Activated CD4-positive, alpha-beta T cell treated with anti-CD3 and anti-CD28 coated beads for 36 hours (primary cell): ENCODE data around the gene PTPRE. TPM values are rescaled to one million over a fixed set of nuclear protein-coding genes. Genes with fewer than 3 reads are reported as not detected.

Source experiments
- ATAC-seq: fragments of 200-7000 bp; cut with Tn5 transposase; one replicate; pipeline ENCODE4 v1.10.0; 2021; ENCODE audit warnings: mild to moderate bottlenecking, moderate library complexity
- CTCF ChIA-PET: fragments of 350-600 bp; sonication (Branson Sonifier 250); formaldehyde crosslinking; loops from one replicate; lab custom pipeline; 2021; ENCODE audit warnings: antibody characterized with exemption; lab: Charles Lee
- POLR2A ChIA-PET: fragments of 350-600 bp; sonication (Branson Sonifier 250); formaldehyde crosslinking; loops from one replicate; lab custom pipeline; 2021; ENCODE audit warnings: antibody characterized with exemption, inconsistent platforms; lab: Charles Lee
- DNase-seq: peaks from one replicate; pipeline ENCODE4 v3.0.0-alpha.2; 2020
- H3K27ac Mint-ChIP-seq: one replicate; pipeline ENCODE4 v1.8.0; 2021; ENCODE audit warnings: mixed read lengths
- H3K27me3 Mint-ChIP-seq: one replicate; pipeline ENCODE4 v1.8.0; 2021; ENCODE audit warnings: mixed read lengths
- H3K36me3 Mint-ChIP-seq: one replicate; pipeline ENCODE4 v1.8.0; 2021; ENCODE audit warnings: low read depth, mixed read lengths
- H3K4me1 Mint-ChIP-seq: one replicate; pipeline ENCODE4 v1.8.0; 2021; ENCODE audit warnings: mixed read lengths
- H3K4me3 Mint-ChIP-seq: one replicate; pipeline ENCODE4 v1.8.0; 2021; ENCODE audit warnings: mild to moderate bottlenecking, moderate library complexity, mixed read lengths
- H3K9me3 Mint-ChIP-seq: one replicate; pipeline ENCODE4 v1.8.0; 2021; ENCODE audit warnings: low read depth, mixed read lengths
- intact Hi-C, 2 experiments: fragments of 100-400 bp; cut with DNase I in 1 of 2; cut with micrococcal nuclease in 1 of 2; formaldehyde crosslinking; loops; one replicate each; pipeline versions ENCODE4 v1.14.2 to v1.15.1; 2022 to 2024; cut with DNase I, micrococcal nuclease
- total RNA-seq, 2 experiments: library from RNA; stranded (reverse); gene quantifications; one replicate each; pipeline ENCODE4 v1.2.3, GENCODE V29; 2021

The PTPRE gene
- total RNA-seq, 2 experiments from 2014 or later, result 23.0 to 31.6 TPM

- Mint-ChIP-seq H3K9me3 (no peaks in the 10 kb centered on the region), H3K27me3 (no peaks in the 10 kb centered on the region), H3K36me3 (peaks cover 61% of the 10 kb centered on the region), H3K4me3 (no peak overlapping the region), H3K4me1 (peaks cover 9% of the 10 kb centered on the region), H3K27ac (no peak overlapping the region)
- intact Hi-C loops, result no loop called here
- no peak for DNase-seq
- CTCF ChIA-PET, result interaction anchor here (0.6 to 5.9 kb wide), 8 partner anchors 11 to 153 kb away, joined by 3 to 120 read pairs (median 5); no protein-coding TSS in a partner anchor
- POLR2A ChIA-PET, result no interaction called here
- ATAC-seq, result no peak
Measured at GRCh38 chr10:128072941-128073645, 166.2 kb downstream of the PTPRE start.

- POLR2A ChIA-PET, result no interaction called here
- CTCF ChIA-PET, result interaction anchor here (0.6 to 1.5 kb wide), 5 partner anchors 11 to 62 kb away, joined by 3 to 5 read pairs (median 3); no protein-coding TSS in a partner anchor
- peaks cover 7% of the 10 kb centered on the region for H3K4me1 Mint-ChIP-seq
- no peak for ATAC-seq
- peaks cover 61% of the 10 kb centered on the region for H3K36me3 Mint-ChIP-seq
- DNase-seq, result no peak
- no peak overlapping the region for H3K27ac Mint-ChIP-seq
- H3K27me3 Mint-ChIP-seq, result no peaks in the 10 kb centered on the region
- H3K4me3 Mint-ChIP-seq, result no peak overlapping the region
- intact Hi-C loops, result no loop called here
- H3K9me3 Mint-ChIP-seq, result no peaks in the 10 kb centered on the region
Measured at GRCh38 chr10:128073890-128074289, 167.0 kb downstream of the PTPRE start.

- no peak overlapping the region for H3K4me3 Mint-ChIP-seq
- no peak overlapping the region for H3K27ac Mint-ChIP-seq
- peaks cover 3% of the 10 kb centered on the region for H3K4me1 Mint-ChIP-seq
- H3K36me3 Mint-ChIP-seq, result peaks cover 61% of the 10 kb centered on the region
- intact Hi-C loops, result no loop called here
- H3K27me3 Mint-ChIP-seq, result no peaks in the 10 kb centered on the region
- no peak for DNase-seq
- ATAC-seq, result no peak
- H3K9me3 Mint-ChIP-seq, result no peaks in the 10 kb centered on the region
- ChIA-PET CTCF (interaction anchor here (1.1 to 1.5 kb wide), 4 partner anchors 11 to 63 kb away, joined by 3 to 5 read pairs (median 4); no protein-coding TSS in a partner anchor), POLR2A (interaction anchor here (0.7 kb wide), 1 partner anchor 58 kb away, joined by 12 read pairs; no protein-coding TSS in a partner anchor)
Measured at GRCh38 chr10:128074589-128074988, 167.7 kb downstream of the PTPRE start.

GRCh38 chr10:128077155-128077875 is 170.4 kb downstream of the PTPRE start:
- peaks cover 54% of the 10 kb centered on the region for H3K36me3 Mint-ChIP-seq
- no peak overlapping the region for H3K27ac Mint-ChIP-seq
- no peak overlapping the region for H3K4me3 Mint-ChIP-seq

DNA sequence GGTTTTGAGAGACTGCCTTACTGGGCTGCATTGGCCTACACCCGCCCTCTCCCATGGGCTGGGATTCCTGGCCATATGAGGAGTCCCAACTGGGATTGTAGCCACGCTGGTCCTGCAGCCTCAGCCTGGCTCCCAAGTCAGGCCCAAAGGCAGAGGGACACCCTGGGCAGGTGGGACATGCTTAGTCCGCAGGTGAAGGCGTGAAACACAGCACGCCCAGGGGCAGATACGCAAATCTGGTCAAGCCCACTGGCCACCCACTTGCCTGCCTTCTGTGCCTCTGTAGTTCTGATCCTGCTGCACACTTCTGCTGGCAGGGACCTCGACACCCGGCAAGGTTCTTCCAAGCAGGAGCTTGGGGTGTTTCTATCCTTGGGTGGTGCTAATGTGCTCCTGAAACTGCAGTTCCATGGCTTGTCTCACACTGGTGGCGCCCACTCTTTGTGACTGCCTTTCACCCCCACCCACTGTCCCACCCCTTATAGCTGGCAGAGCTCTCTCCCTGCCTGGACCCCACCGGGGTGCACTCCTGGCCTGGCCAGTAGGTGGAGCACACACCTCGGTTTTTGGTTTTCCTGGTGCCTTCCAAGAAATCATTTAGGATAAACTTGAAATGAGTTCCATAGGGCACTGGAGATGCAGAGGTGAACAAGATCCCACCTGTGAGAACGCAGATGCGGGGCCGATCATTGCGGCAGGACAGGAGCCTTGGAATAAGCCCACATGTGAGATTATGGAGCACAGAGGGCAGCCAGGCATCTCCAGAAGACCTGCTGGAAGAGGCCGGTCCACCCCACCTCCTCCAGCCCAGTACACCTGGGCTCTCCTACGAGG is 171.4 kb downstream of the PTPRE start:
- Mint-ChIP-seq H3K4me3 (no peak overlapping the region), H3K27ac (no peak overlapping the region)
- CTCF ChIA-PET, result interaction anchor here (0.6 to 1.0 kb wide), 4 partner anchors 31 to 79 kb away, joined by 3 to 6 read pairs (median 4); no protein-coding TSS in a partner anchor

More at GRCh38 chr10:128077155-128077875, 170.4 kb downstream of the PTPRE start:
- POLR2A ChIA-PET, result no interaction called here
- CTCF ChIA-PET, result interaction anchor here (0.6 kb wide), 1 partner anchor 48 kb away, joined by 4 read pairs; no protein-coding TSS in a partner anchor
- Mint-ChIP-seq H3K27me3 (no peaks in the 10 kb centered on the region), H3K9me3 (no peaks in the 10 kb centered on the region), H3K4me1 (no peaks in the 10 kb centered on the region)
- DNase-seq, result no peak
- intact Hi-C loops, result no loop called here
- no peak for ATAC-seq

GRCh38 chr10:128080231-128080630 is 173.3 kb downstream of the PTPRE start:
- ATAC-seq (no peak), DNase-seq (no peak)
- Mint-ChIP-seq H3K36me3 (peaks cover 33% of the 10 kb centered on the region), H3K27ac (no peak overlapping the region), H3K9me3 (no peaks in the 10 kb centered on the region), H3K4me3 (no peak overlapping the region), H3K27me3 (no peaks in the 10 kb centered on the region), H3K4me1 (no peaks in the 10 kb centered on the region)
- CTCF ChIA-PET, result interaction anchor here (0.6 to 1.3 kb wide), 3 partner anchors 11 to 78 kb away, joined by 3 read pairs; no protein-coding TSS in a partner anchor
- POLR2A ChIA-PET, result no interaction called here
- intact Hi-C loops, result no loop called here

More for the DNA sequence above, 171.4 kb downstream of the PTPRE start:
- no peaks in the 10 kb centered on the region for H3K4me1 Mint-ChIP-seq
- peaks cover 47% of the 10 kb centered on the region for H3K36me3 Mint-ChIP-seq
- POLR2A ChIA-PET, result no interaction called here
- H3K9me3 Mint-ChIP-seq, result no peaks in the 10 kb centered on the region
- DNase-seq, result peak; percentile 65
- peak; percentile 86 for ATAC-seq
- intact Hi-C loops, result loop anchor here (1.0 kb wide), 1 partner anchor 72 kb away; no protein-coding TSS in a partner anchor
- H3K27me3 Mint-ChIP-seq, result no peaks in the 10 kb centered on the region

DNA sequence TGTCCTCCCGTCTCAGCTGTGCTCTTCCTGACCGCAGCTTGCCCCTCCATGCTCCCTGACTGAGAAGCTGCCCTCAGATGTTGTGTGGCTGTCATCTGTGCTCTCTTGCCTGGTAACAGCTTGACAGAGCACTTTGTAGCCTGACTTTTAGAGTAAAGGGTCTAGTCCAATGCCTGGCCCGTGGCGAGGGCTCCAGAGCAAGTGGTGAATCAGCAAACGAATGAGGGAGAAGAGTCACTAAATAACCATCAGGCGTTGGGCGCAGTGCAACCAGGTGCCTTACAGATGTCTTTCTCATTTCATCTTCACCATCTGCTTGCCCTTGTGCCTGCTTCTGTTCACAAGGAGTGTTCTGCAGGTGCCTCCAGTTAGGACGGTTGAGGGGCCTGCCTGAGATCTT is 173.7 kb downstream of the PTPRE start:
- no peak for DNase-seq
- intact Hi-C loops, result no loop called here
- Mint-ChIP-seq H3K4me3 (no peak overlapping the region), H3K27me3 (no peaks in the 10 kb centered on the region), H3K27ac (no peak overlapping the region), H3K36me3 (peaks cover 31% of the 10 kb centered on the region), H3K4me1 (no peaks in the 10 kb centered on the region), H3K9me3 (no peaks in the 10 kb centered on the region)
- ChIA-PET CTCF (interaction anchor here (0.6 to 1.4 kb wide), 3 partner anchors 14 to 78 kb away, joined by 3 to 5 read pairs (median 3); no protein-coding TSS in a partner anchor), POLR2A (interaction anchor here (0.6 kb wide), 1 partner anchor 8 kb away, joined by 3 read pairs; no protein-coding TSS in a partner anchor)
- ATAC-seq, result no peak

GRCh38 chr10:128081222-128081621 is 174.3 kb downstream of the PTPRE start:
- no peak for ATAC-seq
- intact Hi-C loops, result no loop called here
- CTCF ChIA-PET, result interaction anchor here (0.6 to 1.4 kb wide), 6 partner anchors 9 to 69 kb away, joined by 3 to 5 read pairs (median 4); no protein-coding TSS in a partner anchor
- Mint-ChIP-seq H3K36me3 (peaks cover 25% of the 10 kb centered on the region), H3K4me1 (no peaks in the 10 kb centered on the region), H3K9me3 (no peaks in the 10 kb centered on the region), H3K27me3 (no peaks in the 10 kb centered on the region), H3K27ac (no peak overlapping the region), H3K4me3 (no peak overlapping the region)
- POLR2A ChIA-PET, result interaction anchor here (0.6 kb wide), 2 partner anchors 9 to 127 kb away, joined by 3 to 4 read pairs; no protein-coding TSS in a partner anchor
- DNase-seq, result no peak

DNA sequence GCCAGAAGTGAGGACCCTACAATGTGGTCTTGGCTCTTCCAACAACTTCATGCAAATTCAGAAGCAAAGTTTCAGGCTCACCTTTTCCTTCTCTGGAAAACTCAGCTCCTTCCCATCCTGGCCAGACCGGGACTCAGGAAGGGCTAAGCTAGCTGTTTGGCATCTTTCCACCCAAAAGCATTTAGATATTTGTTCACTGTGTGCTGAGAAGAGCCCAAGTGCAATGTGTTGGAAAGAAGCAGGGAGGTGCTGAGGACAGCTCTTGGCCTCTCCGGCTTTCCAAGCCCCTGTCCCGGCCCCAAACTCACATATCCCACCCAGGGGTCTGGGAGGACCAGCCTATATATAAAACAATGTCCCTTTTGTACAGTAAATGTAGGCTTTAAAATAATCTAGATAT is 174.8 kb downstream of the PTPRE start:
- CTCF ChIA-PET, result interaction anchor here (0.6 to 1.4 kb wide), 7 partner anchors 10 to 70 kb away, joined by 3 to 5 read pairs (median 4); no protein-coding TSS in a partner anchor

DNA sequence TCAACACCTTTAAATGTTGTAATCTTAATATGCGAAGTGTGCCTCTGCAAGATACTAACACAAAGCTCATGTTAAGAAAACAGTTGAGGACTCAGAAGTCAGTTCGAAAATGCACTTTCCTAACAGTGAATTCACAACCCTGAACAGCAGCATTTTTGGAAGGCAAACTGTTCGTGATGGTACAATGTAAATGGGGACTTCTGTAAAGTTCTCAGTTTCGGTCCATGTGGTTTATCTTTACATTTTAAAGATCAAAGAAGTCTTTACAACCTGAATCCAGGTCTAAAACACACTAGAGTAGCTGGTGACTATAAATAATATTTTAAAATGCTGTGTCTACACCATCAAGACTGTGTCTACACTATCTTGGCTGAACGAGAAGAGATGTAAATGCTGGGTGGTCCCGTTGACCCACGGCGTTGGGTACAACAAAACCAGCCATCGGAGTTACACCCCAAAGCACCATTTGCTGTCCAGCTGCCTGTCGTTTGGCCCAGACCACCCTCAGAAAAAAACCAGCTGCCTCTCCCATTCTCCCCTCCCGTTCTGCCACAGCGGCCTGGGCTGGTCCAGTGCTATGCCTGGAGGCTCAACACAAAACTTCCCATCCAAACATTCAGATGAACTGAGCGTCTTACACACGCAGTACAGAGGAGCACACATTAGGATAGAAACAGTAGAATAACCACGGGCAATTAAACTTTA is 176.4 kb downstream of the PTPRE start:
- H3K4me1 Mint-ChIP-seq, result peaks cover 1% of the 10 kb centered on the region
- H3K4me3 Mint-ChIP-seq, result no peak overlapping the region
- POLR2A ChIA-PET, result no interaction called here
- H3K9me3 Mint-ChIP-seq, result no peaks in the 10 kb centered on the region
- intact Hi-C loops, result no loop called here
- H3K36me3 Mint-ChIP-seq, result peaks cover 19% of the 10 kb centered on the region
- ATAC-seq, result no peak
- CTCF ChIA-PET, result interaction anchor here (0.6 to 2.3 kb wide), 2 partner anchors 14 to 282 kb away, joined by 3 to 6 read pairs; no protein-coding TSS in a partner anchor
- H3K27me3 Mint-ChIP-seq, result no peaks in the 10 kb centered on the region
- no peak for DNase-seq
- H3K27ac Mint-ChIP-seq, result no peak overlapping the region

More for the DNA sequence above, 174.8 kb downstream of the PTPRE start:
- Mint-ChIP-seq H3K4me3 (no peak overlapping the region), H3K4me1 (no peaks in the 10 kb centered on the region), H3K36me3 (peaks cover 23% of the 10 kb centered on the region), H3K9me3 (no peaks in the 10 kb centered on the region), H3K27me3 (no peaks in the 10 kb centered on the region), H3K27ac (no peak overlapping the region)
- intact Hi-C loops, result no loop called here
- no peak for ATAC-seq
- DNase-seq, result no peak
- POLR2A ChIA-PET, result interaction anchor here (0.6 kb wide), 1 partner anchor 127 kb away, joined by 4 read pairs; no protein-coding TSS in a partner anchor
